B cell (primary cell): ENCODE results near the gene MARCHF3.

Source experiments
- EZH2 ChIP-seq: IDR thresholded peaks from 2 replicates; pipeline ENCODE4 v1.6.1; 2012; ENCODE audit warnings: borderline replicate concordance, low read depth, mild to moderate bottlenecking, moderate library complexity, low read length; ENCODE audit not compliant: insufficient read depth, poor library complexity, severe bottlenecking
- TF ChIP-seq, protein P1 (sequence below): fragments of 200-600 bp; IDR thresholded peaks from one replicate; pipeline ENCODE4 v1.8.0; 2022; ENCODE audit warnings: antibody characterized with exemption, mild to moderate bottlenecking

GRCh38 chr5:126947146-126948010 lies 83.0 kb downstream of the MARCHF3 start:
- TF ChIP-seq, protein P1, sequence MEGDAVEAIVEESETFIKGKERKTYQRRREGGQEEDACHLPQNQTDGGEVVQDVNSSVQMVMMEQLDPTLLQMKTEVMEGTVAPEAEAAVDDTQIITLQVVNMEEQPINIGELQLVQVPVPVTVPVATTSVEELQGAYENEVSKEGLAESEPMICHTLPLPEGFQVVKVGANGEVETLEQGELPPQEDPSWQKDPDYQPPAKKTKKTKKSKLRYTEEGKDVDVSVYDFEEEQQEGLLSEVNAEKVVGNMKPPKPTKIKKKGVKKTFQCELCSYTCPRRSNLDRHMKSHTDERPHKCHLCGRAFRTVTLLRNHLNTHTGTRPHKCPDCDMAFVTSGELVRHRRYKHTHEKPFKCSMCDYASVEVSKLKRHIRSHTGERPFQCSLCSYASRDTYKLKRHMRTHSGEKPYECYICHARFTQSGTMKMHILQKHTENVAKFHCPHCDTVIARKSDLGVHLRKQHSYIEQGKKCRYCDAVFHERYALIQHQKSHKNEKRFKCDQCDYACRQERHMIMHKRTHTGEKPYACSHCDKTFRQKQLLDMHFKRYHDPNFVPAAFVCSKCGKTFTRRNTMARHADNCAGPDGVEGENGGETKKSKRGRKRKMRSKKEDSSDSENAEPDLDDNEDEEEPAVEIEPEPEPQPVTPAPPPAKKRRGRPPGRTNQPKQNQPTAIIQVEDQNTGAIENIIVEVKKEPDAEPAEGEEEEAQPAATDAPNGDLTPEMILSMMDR = no peak
- no peak for TF ChIP-seq EZH2
